ENCODE measurements around the gene CHM. TPM values are rescaled to one million over a fixed set of nuclear protein-coding genes. Genes with fewer than 3 reads are reported as not detected.

Gene CHM, protein sequence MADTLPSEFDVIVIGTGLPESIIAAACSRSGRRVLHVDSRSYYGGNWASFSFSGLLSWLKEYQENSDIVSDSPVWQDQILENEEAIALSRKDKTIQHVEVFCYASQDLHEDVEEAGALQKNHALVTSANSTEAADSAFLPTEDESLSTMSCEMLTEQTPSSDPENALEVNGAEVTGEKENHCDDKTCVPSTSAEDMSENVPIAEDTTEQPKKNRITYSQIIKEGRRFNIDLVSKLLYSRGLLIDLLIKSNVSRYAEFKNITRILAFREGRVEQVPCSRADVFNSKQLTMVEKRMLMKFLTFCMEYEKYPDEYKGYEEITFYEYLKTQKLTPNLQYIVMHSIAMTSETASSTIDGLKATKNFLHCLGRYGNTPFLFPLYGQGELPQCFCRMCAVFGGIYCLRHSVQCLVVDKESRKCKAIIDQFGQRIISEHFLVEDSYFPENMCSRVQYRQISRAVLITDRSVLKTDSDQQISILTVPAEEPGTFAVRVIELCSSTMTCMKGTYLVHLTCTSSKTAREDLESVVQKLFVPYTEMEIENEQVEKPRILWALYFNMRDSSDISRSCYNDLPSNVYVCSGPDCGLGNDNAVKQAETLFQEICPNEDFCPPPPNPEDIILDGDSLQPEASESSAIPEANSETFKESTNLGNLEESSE
- total RNA-seq: 15.3 and 22.9 TPM in 2 replicates

DNA sequence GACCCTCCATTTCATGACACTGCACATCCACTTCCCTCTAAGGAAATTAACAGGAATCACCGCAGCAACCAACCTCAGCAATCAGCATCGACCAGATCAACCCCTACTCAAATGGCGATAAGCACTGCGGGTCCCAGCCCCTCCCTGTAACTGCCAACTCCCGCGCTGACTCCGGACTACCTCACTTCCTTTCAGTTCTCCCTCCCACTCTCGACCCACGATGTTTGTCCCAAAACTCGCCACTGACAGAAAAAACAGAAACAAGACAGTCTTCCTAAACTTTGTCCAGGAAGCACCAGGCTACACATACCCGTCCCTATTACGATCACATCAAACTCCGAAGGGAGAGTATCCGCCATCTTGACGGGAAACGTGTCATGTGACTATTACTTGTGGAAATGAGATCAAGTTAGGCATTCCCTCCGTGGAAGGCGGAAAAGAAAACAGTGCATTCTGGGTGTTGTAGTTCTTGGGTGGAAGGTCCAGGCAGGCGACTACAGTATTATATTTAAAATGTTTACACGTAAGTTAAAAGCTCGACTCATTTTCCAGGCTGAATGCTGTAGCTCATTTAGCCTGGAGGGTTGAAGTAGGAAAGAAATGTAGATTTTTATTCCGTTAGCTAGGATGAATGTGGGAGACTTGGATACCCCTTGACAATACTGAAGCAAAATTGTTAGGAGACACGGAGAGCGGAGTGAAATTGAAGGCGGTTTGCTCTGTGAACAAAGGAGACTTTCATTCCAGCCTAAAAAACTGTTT is at the start of gene CHM:
TSS of gene CHM (minus strand) at position 385 of the 762 bp plus-strand sequence. CDS start at position 359, 26 bp downstream.
- TF ChIP-seq, protein P1, sequence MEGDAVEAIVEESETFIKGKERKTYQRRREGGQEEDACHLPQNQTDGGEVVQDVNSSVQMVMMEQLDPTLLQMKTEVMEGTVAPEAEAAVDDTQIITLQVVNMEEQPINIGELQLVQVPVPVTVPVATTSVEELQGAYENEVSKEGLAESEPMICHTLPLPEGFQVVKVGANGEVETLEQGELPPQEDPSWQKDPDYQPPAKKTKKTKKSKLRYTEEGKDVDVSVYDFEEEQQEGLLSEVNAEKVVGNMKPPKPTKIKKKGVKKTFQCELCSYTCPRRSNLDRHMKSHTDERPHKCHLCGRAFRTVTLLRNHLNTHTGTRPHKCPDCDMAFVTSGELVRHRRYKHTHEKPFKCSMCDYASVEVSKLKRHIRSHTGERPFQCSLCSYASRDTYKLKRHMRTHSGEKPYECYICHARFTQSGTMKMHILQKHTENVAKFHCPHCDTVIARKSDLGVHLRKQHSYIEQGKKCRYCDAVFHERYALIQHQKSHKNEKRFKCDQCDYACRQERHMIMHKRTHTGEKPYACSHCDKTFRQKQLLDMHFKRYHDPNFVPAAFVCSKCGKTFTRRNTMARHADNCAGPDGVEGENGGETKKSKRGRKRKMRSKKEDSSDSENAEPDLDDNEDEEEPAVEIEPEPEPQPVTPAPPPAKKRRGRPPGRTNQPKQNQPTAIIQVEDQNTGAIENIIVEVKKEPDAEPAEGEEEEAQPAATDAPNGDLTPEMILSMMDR (IDR thresholded peaks at IDR 0.05): no peak
- ChIA-PET CTCF (no interaction called here), POLR2A (no interaction called here)
- Mint-ChIP-seq H3K4me1 (peaks cover 4% of the 10 kb centered on the region), H3K27ac (no peak within 1 kb of the TSS), H3K4me3 (no peak within 1 kb of the TSS), H3K27me3 (no peaks in the 10 kb centered on the region), H3K36me3 (ENCODE audit: low read depth) (peaks cover 5% of the 10 kb centered on the region), H3K9me3 (no peaks in the 10 kb centered on the region)
- peak; percentile 31 for DNase-seq
- intact Hi-C loops (cut with micrococcal nuclease): loop anchor here (5.0 kb wide), 1 partner anchor 1045 kb away; the partner anchor contains the start of gene APOOL
- peak; percentile 93 for ATAC-seq (ENCODE audit: low read depth)

DNA sequence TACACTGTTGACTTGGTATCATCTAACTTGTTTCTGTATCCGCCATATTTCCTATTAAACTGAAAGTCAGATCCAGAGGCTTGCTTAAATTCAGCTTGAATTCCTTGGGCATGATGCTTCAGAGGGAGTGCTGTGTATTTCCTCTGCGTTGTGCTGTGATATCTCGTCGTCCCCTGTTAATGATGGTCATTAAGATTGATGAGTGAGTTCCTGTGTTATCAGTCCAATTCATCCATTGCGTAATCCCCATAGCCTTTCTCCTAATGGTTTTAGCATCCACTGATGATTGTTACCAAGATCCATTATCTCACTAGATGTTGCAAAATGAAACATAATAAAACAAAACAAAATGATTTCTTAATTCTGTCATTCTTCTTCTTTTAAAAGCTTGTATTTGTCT is 31.3 kb upstream of the CHM start:
- H3K27ac Mint-ChIP-seq: no peak overlapping the region
- H3K9me3 Mint-ChIP-seq: no peaks in the 10 kb centered on the region
- POLR2A ChIA-PET: no interaction called here
- no peaks in the 10 kb centered on the region for H3K4me1 Mint-ChIP-seq
- no peak for DNase-seq
- ATAC-seq (ENCODE audit: low read depth): no peak
- no peaks in the 10 kb centered on the region for H3K36me3 Mint-ChIP-seq (ENCODE audit: low read depth)
- peaks cover 2% of the 10 kb centered on the region for H3K27me3 Mint-ChIP-seq
- intact Hi-C loops (cut with micrococcal nuclease): no loop called here
- CTCF ChIA-PET: no interaction called here
- H3K4me3 Mint-ChIP-seq: no peak overlapping the region
- TF ChIP-seq, protein P1 (IDR thresholded peaks at IDR 0.05): no peak

- DNase-seq: no peak
- Mint-ChIP-seq H3K4me3 (no peak overlapping the region), H3K4me1 (no peaks in the 10 kb centered on the region), H3K27me3 (no peaks in the 10 kb centered on the region), H3K36me3 (ENCODE audit: low read depth) (no peaks in the 10 kb centered on the region), H3K9me3 (no peaks in the 10 kb centered on the region), H3K27ac (no peak overlapping the region)
- TF ChIP-seq, protein P1 (IDR thresholded peaks at IDR 0.05): no peak
- POLR2A ChIA-PET: no interaction called here
- intact Hi-C loops (cut with micrococcal nuclease): loop anchor here (5.0 kb wide), 1 partner anchor 215 kb away; no protein-coding TSS in a partner anchor
- no peak for ATAC-seq (ENCODE audit: low read depth)
- CTCF ChIA-PET: no interaction called here
Measured at GRCh38 chrX:86066998-86067397, 19.6 kb upstream of the CHM start.

DNA sequence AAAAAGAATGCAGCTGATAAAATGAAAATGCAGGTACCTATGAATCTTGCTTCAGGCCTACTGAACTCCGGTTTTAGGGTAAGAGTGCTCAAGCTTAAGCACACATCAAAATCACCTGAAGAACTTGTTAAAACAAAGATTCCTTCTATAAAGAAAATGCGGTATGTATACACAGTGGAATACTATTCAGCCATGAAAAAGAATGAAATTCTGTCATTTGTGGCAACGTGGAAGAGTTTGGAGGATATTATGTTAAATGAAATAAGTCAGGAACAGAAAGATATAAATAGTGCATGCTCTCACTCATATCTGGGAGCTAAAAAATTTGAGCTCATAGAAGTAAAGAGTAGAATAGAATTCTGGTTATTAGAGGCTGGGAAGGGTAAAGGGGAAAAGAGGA is 14.0 kb upstream of the CHM start:
- POLR2A ChIA-PET: no interaction called here
- no peaks in the 10 kb centered on the region for H3K36me3 Mint-ChIP-seq (ENCODE audit: low read depth)
- intact Hi-C loops (cut with micrococcal nuclease): no loop called here
- ATAC-seq (ENCODE audit: low read depth) (no peak), DNase-seq (no peak)
- no peaks in the 10 kb centered on the region for H3K4me1 Mint-ChIP-seq
- no peak overlapping the region for H3K4me3 Mint-ChIP-seq
- no peak overlapping the region for H3K27ac Mint-ChIP-seq
- CTCF ChIA-PET: no interaction called here
- H3K9me3 Mint-ChIP-seq: no peaks in the 10 kb centered on the region
- TF ChIP-seq, protein P1 (IDR thresholded peaks at IDR 0.05): no peak
- peaks cover 3% of the 10 kb centered on the region for H3K27me3 Mint-ChIP-seq

- intact Hi-C loops (cut with micrococcal nuclease): no loop called here
- Mint-ChIP-seq H3K4me3 (no peak overlapping the region), H3K36me3 (ENCODE audit: low read depth) (no peaks in the 10 kb centered on the region), H3K27ac (no peak overlapping the region), H3K4me1 (peaks cover 1% of the 10 kb centered on the region), H3K27me3 (peaks cover 1% of the 10 kb centered on the region), H3K9me3 (no peaks in the 10 kb centered on the region)
- no peak for DNase-seq
- no peak for ATAC-seq (ENCODE audit: low read depth)
- ChIA-PET POLR2A (no interaction called here), CTCF (no interaction called here)
- TF ChIP-seq, protein P1 (IDR thresholded peaks at IDR 0.05): no peak
Measured at GRCh38 chrX:86051741-86052140, 4.4 kb upstream of the CHM start.

Data from activated B cell treated with CpG ODN at 0.5 μM for 24 hours (primary cell).